Measurements from ENCODE around the gene CERT1. TPM values are rescaled to one million over a fixed set of nuclear protein-coding genes. Genes with fewer than 3 reads are reported as not detected.
"Not testable (repeated sequence)": the region's sequence is repeated elsewhere in the genome, so short reads cannot be mapped to it uniquely, and the experiment has no call there.

The CERT1 gene
- total and polyA plus RNA-seq, 9 of the 15 experiments (the other 6 are each of a cell fraction or from before 2014, with no cell fraction given), result 3.4 to 24.7 (median 9.8) TPM

- in situ Hi-C loops (cut with MboI) (no loop called here), intact Hi-C loops (cut with micrococcal nuclease) (no loop called here)
- ChIA-PET POLR2A (no interaction called here), CTCF (ENCODE audit: low intra/inter-chr PET ratio) (no interaction called here)
- TF ChIP-seq NBN (IDR thresholded peaks at IDR 0.05; ENCODE audit: low read depth) (no peak), TRIM28 (IDR thresholded peaks at IDR 0.05) (no peak), E2F8 (IDR thresholded peaks at IDR 0.05; ENCODE audit: low read depth, partially characterized antibody) (peak; percentile 30)
- Histone ChIP-seq H3K4me1 (replicated peaks in 1 of 2; ENCODE audit: control insufficient read depth in 2 of 2, insufficient read depth in 2 of 2, low read length in 2 of 2) (peaks cover 8 to 14% of the 10 kb centered on the region in 2 experiments; a peak in 3 of 5 replicates), H3K9me3 (replicated peaks; ENCODE audit: control insufficient read depth, insufficient read depth, low read depth, low read length) (no peaks in the 10 kb centered on the region), H4K20me1 (replicated peaks; ENCODE audit: control insufficient read depth, insufficient read depth, low read length) (peaks cover 12% of the 10 kb centered on the region; the same call in 1 of the 2 replicates), H3K27me3 (ENCODE audit: control insufficient read depth in 2 of 2, insufficient read depth in 2 of 2, low read length in 2 of 2) (no peaks in the 10 kb centered on the region), H3K4me2 (ENCODE audit: insufficient read depth, low read length) (no peak overlapping the region), H2AFZ (ENCODE audit: low read depth, low read length) (peak overlapping the region; percentile 96), H3K9ac (ENCODE audit: insufficient read depth in 1 of 2, low read depth in 2 of 2, low read length in 2 of 2) (peak overlapping the region in 1 of 2 experiments; percentile 18; a peak in 1 of 4 replicates), H3K27ac (ENCODE audit: extremely low read depth, low read depth, low read length) (no peak overlapping the region; the same call in 2 of the 3 replicates), H3K79me2 (ENCODE audit: control insufficient read depth, insufficient read depth, low read length) (peaks cover 34% of the 10 kb centered on the region), H3K9me1 (ENCODE audit: control insufficient read depth, insufficient read depth, low read length) (no peaks in the 10 kb centered on the region), H3K36me3 (ENCODE audit: control insufficient read depth, insufficient read depth, low read length) (peaks cover 22% of the 10 kb centered on the region), H3K4me3 (no peak overlapping the region)
- no peak for FAIRE-seq
- ATAC-seq, result no peak
- BruUV-seq (replicated peaks), result no TSS peak
- 64% methylated on average over 2 of the region's 2 CpGs for WGBS (ENCODE audit: insufficient coverage, low coverage, missing lambda C conversion rate)
- DNase-seq (ENCODE audit: extremely low read depth in 1 of 4, low spot score in 3 of 4), result no peak
Measured at GRCh38 chr5:75335486-75335885, 175.9 kb downstream of the CERT1 start.

- POLR2A ChIA-PET; intact Hi-C loops (cut with micrococcal nuclease); H3K27ac ChIP-seq (ENCODE audit: extremely low read depth, low read depth, low read length); DNase-seq (ENCODE audit: extremely low read depth in 1 of 4, low spot score in 3 of 4); FAIRE-seq; H3K4me3 ChIP-seq; H3K9me3 ChIP-seq (replicated peaks; ENCODE audit: control insufficient read depth, insufficient read depth, low read depth, low read length); H3K27me3 ChIP-seq (ENCODE audit: control insufficient read depth in 2 of 2, insufficient read depth in 2 of 2, low read length in 2 of 2); H2AFZ ChIP-seq (ENCODE audit: low read depth, low read length); H3K4me1 ChIP-seq (replicated peaks in 1 of 2; ENCODE audit: control insufficient read depth in 2 of 2, insufficient read depth in 2 of 2, low read length in 2 of 2); CTCF ChIA-PET (ENCODE audit: low intra/inter-chr PET ratio); ATAC-seq; H3K9ac ChIP-seq (ENCODE audit: insufficient read depth in 1 of 2, low read depth in 2 of 2, low read length in 2 of 2); in situ Hi-C loops (cut with MboI); BruUV-seq (replicated peaks); H3K4me2 ChIP-seq (ENCODE audit: insufficient read depth, low read length); H3K9me1 ChIP-seq (ENCODE audit: control insufficient read depth, insufficient read depth, low read length): not testable (repeated sequence)
- peaks cover 12% of the 10 kb centered on the region; the same call in 1 of the 2 replicates for H4K20me1 ChIP-seq (replicated peaks; ENCODE audit: control insufficient read depth, insufficient read depth, low read length)
- H3K79me2 ChIP-seq (ENCODE audit: control insufficient read depth, insufficient read depth, low read length), result peaks cover 23% of the 10 kb centered on the region
- H3K36me3 ChIP-seq (ENCODE audit: control insufficient read depth, insufficient read depth, low read length), result peaks cover 11% of the 10 kb centered on the region; the same call in 2 of the 3 replicates
- 84% methylated on average over 8 of the region's 10 CpGs for WGBS (ENCODE audit: insufficient coverage, low coverage, missing lambda C conversion rate)
Measured at GRCh38 chr5:75334413-75334812, 177.0 kb downstream of the CERT1 start.

DNA sequence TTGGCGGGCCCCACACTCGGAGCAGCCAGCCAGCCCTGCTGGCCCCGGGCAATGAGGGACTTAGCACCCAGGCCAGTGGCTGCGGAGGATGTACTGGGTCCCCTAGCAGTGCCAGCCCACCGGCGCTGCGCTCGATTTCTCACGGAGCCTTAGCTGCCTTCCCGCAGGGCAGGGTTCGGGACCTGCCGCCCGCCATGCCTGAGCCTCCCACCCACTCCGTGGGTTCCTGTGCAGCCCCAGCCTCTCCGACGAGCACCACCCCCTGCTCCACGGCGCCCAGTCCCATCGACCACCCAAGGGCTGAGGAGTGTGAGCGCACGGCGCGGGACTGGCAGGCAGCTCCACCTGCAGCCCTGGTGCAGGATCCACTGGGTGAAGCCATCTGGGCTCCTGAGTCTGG is 177.7 kb downstream of the CERT1 start:
- POLR2A ChIA-PET; BruUV-seq (replicated peaks); H3K9me1 ChIP-seq (ENCODE audit: control insufficient read depth, insufficient read depth, low read length); H2AFZ ChIP-seq (ENCODE audit: low read depth, low read length); FAIRE-seq; ATAC-seq; H3K4me2 ChIP-seq (ENCODE audit: insufficient read depth, low read length); H3K27ac ChIP-seq (ENCODE audit: extremely low read depth, low read depth, low read length); H3K4me3 ChIP-seq; H3K4me1 ChIP-seq (replicated peaks in 1 of 2; ENCODE audit: control insufficient read depth in 2 of 2, insufficient read depth in 2 of 2, low read length in 2 of 2); H3K36me3 ChIP-seq (ENCODE audit: control insufficient read depth, insufficient read depth, low read length); intact Hi-C loops (cut with micrococcal nuclease); H3K27me3 ChIP-seq (ENCODE audit: control insufficient read depth in 2 of 2, insufficient read depth in 2 of 2, low read length in 2 of 2); CTCF ChIA-PET (ENCODE audit: low intra/inter-chr PET ratio); H3K9ac ChIP-seq (ENCODE audit: insufficient read depth in 1 of 2, low read depth in 2 of 2, low read length in 2 of 2); H3K9me3 ChIP-seq (replicated peaks; ENCODE audit: control insufficient read depth, insufficient read depth, low read depth, low read length); in situ Hi-C loops (cut with MboI); DNase-seq (ENCODE audit: extremely low read depth in 1 of 4, low spot score in 3 of 4); H4K20me1 ChIP-seq (replicated peaks; ENCODE audit: control insufficient read depth, insufficient read depth, low read length): not testable (repeated sequence)
- H3K79me2 ChIP-seq (ENCODE audit: control insufficient read depth, insufficient read depth, low read length), result peaks cover 18% of the 10 kb centered on the region
- WGBS (ENCODE audit: insufficient coverage, low coverage, missing lambda C conversion rate), result 100% methylated on average over 8 of the region's 23 CpGs
